AML-193 (cell line): ENCODE measurements around the gene MMEL1.
A peak's percentile ranks its signal among the peaks of the same experiment; 100 is the strongest.
"Not testable (repeated sequence)": the region's sequence is repeated elsewhere in the genome, so short reads cannot be mapped to it uniquely, and the experiment has no call there.

Experiments used
- DNase-seq, 2 experiments: peaks; one replicate each; lab custom pipeline; 2025; lab: John Stamatoyannopoulos, UW

MMEL1 gene

DNA sequence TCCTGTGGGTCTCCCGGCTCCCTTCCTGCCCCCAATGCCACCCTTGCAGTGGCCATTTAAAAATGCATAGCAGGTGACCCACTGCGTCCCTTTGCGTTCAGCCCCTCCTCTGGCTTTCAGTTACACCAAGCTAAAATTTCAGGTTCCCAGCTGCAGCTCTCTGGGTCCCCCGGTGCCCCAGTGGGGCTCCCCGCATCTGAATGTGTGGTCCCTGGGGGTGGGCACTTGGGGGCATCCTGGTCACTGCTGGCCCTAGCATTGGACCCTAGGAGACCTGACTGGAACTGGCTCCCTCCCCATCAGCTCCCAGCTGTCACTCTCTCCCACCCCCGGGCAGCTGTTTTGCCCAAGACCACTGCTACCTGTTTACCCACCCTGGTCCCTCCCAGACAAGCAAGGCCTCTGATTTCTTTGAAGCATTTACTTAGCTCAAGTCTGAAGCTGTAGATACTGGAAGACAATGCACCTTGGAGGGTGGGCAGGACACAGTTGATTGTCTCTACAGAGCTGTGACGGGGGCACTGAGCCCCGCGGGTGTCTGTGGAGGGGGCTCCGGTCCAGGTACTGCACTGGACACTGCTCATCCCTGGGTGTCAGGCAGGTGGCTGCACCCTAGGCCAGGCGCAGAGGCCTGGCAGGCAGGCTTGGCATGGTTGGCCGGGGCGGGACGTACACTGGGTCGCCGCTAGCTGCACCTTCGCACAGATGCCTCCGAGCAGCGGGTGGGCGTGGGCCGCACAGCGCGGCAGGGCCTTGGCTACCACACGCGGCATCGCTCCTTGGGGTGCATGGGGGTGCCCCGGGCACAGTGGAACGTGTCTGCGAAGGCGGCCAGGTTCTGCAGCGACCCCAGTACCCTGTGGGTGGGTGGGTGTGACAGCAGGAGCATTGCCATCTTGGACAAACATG lies 42.3 kb downstream of the MMEL1 start:
- DNase-seq: no peak

DNA sequence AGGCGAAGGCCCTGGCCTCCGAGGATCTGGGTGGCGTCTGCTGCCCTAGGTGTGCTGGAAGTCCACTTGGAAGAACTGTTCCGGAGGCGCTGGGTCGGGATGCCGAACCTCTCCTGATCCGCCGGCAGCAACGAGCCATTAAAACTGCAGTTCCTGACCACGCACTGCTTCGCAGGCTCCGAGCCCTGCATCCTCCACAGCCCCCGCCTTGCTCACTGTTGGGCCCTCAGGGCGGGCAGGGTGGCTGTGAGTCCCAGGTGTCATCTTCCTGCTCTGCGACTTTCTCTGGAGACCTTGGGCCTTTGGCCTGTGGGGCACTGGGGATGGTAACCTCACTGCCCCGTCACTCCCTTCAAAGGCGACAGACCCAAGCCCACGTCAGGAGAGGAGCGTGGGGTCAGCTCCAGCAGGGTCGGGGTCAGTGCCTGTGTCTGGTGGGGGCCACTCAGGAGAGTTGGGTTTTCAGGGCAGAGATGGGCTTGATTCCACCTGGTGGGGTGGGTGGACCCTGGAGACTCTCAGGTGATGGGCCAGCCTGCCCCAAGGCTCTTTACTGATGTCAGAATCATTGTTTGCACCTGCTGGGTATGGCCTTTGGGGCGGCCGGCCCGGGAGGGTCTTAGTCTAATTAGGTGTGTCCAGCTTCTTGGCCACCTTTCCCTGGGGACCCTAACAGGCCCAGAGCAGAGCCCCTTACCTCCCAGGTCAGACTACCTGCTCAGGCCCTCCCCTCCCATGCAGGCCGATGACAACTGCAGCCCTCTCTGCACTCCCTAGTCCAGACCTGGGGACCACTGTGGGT lies 43.2 kb downstream of the MMEL1 start:
- no peak for DNase-seq

DNA sequence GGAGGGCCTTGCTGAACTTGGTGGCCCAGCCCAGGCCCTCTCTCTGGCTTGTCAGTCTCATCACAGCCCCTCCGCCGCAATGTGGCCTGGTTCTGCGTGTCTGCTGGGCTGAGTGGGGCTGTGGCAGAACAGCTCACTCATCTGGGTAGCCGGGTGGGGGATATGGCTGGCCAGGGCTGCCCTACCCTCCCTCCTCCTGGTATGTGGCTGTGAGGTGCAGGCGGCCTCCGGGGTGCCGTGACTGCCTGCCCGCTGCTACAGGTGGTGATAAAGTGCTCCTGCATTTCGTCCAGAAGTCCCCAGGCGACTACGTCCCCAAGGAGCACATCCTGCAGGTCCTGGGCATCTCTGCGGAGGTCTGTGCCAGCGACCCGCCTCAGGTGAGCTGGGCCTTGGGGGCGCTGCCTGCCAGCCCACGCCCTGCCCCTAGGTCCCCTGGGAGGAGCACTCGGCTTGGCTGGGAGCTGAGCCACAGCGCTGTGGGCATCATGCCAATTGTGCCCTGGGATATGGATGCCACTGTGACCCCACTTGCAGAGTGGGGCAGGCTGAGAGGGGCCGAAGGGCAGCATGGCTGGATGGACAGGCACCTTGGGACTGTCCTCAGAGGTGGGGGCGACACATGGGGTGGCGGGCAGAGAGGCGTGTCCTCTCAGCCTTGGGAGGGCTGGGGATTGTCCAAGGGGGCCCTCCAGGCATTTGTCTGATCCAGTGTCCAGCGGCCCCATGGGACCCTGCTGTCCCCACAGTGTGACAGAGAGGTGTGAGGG lies 44.0 kb downstream of the MMEL1 start:
- DNase-seq: no peak

DNA sequence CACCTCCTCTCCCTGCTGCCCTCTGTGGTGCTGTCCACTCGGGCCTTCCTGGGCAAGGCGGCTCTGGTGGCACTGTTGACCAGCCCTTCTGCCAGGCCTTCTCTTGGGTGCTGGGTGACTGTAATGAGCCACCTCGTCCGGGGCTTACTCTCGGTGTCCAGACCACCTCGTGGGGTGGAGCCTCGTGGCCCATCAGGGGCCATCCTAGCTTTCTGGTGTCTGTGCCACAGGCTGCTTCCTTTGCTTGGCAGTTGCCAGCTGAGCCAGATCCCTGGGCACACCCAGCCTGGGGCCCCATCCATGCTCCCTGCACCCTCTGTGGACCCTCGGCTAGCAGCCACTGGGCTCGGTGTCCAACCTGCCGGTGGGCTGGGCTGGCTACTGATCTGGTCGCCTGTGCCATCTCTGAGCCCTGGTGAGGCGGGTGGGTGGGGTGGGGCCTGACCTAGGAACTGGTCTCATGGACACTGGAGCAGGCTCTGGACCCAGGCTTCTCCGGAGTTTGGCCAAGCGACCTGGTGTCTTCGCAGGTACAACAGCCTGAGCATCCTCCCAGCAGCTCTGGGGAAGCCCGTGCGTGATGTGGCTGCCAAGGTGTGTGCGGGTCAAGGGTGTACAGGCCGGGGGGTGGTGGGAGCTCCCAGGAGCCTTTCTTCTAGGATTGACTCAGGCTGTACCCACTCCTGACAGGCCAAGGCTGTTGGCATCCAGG lies 44.8 kb downstream of the MMEL1 start:
- DNase-seq: no peak

DNA sequence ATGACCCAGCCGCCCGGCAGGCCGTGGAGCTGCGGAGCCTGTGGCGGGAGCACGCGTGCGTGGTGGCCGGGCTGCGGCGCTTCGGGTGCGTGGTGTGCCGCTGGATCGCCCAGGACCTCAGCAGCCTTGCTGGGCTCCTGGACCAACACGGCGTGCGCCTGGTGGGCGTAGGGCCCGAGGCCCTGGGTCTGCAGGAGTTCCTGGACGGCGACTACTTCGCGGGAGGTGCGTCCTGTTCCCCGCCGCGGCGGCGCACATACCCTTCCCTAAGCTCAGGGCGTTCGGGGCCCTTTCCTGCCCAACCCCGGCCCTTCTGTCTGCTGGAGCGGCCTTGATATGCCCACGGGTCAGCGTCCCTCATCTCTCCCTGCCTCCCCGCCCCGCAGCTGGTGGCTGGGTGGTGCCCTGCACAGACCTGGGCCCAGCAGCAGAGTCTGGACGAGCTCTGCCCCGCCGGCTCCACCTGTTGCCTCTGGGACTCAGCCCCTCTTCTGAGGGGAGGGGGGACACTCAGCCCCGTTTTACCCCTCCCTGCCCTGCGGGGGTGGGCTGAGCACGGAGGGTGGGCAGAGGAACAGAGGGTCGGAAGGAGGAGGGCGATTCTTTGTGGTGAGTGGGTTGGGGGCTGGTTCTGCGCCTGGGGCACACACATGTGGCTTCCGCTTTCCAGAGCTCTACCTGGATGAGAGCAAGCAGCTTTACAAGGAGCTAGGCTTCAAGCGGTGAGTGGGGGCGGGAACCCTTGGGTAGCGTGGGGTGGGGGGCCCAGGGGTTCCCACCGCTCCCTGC lies 45.6 kb downstream of the MMEL1 start:
- DNase-seq: no peak

DNA sequence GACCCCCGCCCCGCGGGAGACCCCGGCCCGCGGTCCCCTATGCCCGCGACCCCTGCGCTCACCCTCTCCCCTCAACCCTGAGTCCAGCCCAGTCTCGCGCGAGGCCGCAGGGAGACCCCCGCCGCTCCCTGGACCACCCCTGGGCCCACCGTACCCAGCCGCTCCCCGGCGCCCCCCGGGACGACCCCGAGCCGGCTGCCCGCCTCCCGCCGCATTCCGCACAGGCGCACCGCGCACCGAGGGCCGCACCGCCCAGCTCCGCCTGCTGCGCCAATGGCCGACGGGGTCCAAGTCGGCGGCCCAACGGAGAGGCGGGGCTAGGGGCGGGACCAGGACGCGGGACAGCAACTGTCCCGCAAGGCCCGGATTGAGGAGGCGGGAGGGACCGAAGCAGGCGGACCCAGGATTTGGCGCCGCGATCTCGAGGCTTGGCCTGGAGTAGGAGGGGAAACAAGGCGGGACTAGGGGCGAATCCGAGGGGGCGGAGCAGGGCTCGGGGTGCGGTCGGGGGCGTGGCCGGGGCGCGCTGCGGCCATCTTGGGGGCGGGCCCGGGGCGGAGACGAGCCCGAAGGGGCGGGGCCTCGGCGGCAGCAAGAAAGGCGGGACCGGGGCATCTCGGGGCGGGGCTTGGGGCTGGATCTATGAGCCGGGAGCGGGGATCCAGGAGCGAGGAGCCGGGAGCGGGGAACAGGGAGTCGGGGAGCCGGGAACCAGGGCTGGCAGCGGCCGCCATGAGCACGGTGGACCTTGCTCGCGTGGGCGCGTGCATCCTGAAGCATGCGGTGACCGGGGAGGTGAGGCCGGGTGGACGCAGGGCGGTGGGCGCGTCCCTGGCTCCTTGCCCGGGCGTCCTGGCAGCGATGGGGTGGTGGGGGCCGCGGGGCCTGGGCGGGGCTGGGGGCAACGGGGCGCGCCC lies 46.4 kb downstream of the MMEL1 start, which contains the start of gene PRXL2B:
TSS of gene PRXL2B (plus strand) at position 624 of the 917 bp plus-strand sequence. CDS start at position 733, 109 bp downstream.
- DNase-seq: peak; percentile 91 to 96

DNA sequence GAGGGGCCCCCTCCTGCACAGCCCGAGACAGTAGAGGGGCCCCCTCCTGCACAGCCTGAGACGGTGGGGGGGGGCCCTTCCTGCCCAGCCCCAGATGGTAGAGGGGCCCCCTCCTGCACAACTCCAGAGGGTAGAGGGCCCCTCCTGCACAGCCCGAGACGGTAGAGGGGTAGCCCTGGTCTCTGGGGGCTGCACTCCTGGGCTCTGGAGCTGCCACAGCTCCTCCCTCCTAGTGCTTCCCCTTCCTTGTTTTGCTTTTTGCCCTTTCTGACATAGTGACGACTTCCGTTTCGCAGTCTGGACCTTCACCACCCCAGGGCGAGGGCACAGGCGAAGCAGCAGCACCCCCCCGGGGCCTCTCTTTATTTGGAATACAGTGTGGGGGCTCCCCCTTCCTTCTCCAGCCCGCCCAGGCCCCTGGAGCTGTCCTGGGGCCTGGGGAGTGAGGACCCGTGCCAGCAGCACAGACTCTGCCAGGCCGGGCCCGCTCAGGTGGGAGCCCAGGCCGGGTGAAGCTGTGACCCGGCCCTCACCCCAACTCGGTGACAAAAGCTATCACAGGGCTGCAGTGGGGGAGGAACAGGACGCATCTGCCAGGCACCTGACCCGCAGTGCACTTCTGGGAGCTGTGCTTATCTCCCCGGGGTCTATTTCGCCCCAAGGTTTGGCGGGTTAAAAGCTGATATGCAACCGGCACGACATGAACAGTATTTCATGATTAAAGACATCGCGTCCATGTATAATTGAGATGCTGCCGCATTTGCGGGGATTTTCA lies 47.3 kb downstream of the MMEL1 start:
- peak; percentile 62 to 70 for DNase-seq

DNA sequence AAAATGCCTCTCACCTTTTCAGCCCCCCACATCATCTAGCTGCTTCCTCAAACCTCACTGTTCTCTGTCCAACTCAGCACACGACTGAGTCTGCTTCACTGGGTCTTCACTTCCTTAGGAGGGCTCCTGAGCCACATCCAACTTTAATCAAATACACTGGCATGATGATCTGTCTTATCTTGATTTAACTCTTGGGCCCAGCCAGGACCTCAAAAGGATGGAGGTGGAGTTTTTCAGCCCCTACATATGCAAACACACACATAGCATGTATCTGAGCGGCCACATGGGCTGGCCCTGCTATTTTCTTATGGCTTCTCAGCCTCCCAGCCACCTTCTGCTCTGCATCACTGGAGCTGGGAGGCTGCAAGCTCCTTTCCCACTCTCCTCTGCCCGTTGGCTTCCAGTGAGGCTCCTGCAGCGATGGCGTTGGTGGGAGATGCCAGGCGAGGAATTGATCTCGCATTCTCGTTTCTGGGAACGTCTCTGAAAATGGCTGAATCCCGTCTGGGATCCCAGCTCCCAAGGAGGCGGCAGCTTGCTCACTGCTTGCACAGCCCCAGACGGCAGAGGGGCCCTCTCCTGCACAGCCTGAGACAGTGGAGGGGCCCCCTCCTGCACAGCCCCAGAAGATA lies 48.0 kb downstream of the MMEL1 start:
- DNase-seq: no peak

DNA sequence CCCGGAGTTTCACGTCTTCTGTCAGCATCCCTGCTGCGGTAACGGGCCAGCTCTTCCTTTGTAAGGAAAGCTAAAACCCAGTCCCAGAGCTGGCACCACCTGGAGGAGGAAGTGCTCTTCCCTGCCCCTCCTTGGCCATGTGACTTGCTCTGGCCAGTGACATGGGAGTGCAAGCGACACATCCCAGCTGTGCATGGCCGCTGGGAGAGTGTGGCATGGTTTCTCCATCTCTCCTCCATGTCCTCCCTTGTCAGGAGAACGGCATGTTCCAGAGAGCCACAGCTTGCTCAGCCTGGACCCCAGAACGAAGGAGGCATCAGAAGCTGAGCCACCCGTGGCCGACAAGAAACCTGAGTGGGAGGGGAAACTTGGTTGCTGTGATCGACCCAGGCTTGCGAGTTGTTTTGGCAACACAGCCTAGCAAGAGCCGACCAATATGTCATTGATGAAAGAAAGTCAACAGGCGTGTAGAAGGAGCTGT lies 48.9 kb downstream of the MMEL1 start:
- DNase-seq: no peak

DNA sequence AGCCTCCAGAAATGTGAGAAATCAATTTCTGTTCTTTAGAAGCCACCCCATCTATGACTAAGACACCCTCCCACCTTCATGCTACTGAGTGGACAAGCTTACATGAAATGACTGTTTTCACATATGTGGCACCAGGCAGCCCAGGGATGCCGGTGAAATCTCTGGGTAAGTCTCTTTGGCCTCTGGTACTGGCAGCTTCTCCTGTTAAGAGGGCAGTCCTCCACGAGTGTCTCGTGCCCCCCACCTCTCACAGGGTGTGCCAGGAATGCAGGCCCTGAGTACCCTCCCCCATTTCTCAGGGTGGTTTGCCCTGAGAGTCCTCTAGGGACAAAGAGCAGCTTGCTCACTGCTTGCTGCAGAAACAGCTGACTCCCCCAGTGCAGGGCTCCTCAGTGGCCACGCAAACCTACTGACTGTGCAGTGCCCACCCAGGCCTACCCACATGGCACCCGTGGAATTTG lies 49.5 kb downstream of the MMEL1 start:
- DNase-seq: no peak

DNA sequence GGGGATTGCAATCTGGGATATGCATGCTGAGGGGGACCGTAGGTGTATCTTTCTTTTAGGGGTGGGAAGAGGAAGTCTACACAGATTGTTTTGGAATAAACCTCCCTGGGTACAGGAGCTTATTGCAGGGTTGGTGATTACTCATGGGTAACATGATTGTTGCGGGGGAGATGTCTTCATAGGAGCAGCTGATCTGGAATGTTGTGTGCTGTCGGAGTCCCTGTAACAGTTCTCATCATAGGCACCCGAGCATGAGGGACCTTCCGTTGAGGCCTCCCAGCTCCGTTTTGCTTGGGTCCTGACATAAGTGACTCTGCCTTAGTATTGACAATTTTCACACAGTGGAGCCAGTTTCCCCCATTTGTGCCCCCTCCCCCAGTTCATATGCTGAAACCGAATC lies 50.4 kb downstream of the MMEL1 start:
- DNase-seq: no peak

DNA sequence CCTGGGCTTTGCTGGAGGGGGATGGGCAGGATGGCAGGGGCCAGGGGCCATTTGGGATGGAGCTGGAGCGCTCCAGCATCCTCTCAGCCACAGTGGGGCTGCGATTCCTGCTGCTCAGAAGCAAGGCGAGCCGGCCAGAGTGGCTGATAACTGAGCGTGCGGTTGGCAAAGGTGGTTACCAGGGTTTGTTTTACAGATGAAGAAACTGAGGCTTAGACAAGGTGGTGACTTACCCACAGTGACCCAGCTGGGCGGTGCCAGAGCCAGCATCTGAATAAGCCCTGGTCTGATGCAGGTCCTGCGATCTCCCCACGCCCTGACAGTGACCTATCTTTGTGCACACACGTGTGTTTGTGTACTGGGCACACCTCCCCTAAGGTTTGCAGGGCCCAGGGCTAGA lies 52.1 kb downstream of the MMEL1 start:
- no peak for DNase-seq

DNA sequence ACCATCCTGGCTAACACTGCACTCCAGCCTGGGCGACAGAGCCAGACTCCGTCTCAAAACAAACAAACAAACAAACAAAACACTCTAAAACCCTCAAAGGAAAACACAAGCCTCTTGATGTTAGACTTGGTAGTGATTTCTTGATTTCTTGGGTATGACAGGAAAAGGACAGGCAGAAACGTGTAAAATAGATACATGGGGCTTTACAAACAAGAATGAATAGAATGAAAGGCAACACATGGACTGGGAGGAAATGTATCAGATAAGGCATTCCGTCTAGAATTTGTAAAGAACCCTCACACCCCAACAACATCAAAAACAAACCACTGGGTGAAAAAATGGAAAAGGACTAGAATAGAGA lies 54.1 kb downstream of the MMEL1 start:
- DNase-seq: no peak

DNA sequence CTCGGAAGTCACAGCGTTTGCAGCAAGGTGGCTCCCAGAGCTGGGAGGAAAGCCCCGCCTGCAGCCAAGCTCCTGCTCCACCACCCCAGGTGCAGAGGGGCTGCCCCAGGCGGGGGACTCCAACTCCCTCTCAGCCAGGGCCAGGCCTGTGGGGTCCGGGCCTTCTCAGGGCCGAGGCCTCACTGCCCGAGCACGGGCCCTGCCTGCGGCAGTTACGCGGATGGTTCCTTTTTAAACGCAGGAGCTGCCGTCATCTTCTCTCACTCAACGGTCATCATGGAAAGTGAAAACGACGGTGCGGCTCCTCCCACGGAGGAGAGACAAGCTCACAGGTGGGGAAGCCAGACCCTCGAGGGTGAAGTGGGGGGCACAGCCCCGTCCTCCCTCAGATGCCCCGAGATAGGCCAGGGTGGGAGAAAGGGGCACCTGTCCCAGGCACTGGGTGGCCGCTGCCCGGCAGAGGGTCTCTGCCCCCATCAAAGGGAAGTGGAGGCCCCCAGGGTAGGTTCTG lies 55.2 kb downstream of the MMEL1 start:
- not testable (repeated sequence) for DNase-seq

DNA sequence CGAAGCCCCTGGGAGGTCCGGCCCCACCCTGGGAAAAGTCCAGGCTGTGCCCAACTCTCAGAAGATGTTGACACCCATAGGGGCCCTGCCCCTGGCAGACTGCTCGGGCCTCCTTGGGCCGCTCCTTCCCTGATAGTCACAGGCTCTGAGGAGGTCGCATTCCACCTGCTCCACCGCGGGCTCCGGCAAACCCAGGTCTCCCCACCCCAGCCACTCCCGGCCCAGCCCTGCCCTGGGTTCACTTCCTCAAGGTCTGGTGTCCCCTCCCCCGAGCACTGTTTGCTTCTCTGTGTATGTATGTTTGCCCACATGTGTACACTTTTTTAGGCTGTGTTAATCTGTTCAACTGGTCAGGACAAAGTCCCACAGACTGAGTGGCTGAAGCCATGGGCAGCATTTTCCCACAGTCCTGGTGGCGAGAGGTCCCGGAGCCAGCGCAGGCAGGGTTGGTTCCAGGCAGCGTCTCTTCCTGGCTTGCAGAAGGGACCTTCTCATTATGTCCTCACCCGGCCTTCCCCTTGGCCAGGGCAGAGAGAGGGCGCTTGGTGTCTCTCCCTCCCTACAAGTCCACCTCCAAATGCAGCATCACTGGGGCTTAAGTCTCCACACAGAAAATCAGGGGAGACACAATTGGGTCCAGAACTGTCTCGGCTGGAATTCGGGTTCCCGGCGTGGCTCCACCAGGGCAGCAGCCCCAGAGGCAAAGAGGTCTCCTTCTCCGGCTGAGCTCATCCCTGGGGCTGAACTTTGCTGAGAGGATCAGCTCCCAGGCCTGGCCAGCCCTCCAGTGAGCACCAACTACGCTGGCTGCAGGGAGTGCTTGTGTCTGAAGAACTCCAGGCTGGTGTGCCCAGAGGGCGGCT lies 56.8 kb downstream of the MMEL1 start:
- DNase-seq: no peak

DNA sequence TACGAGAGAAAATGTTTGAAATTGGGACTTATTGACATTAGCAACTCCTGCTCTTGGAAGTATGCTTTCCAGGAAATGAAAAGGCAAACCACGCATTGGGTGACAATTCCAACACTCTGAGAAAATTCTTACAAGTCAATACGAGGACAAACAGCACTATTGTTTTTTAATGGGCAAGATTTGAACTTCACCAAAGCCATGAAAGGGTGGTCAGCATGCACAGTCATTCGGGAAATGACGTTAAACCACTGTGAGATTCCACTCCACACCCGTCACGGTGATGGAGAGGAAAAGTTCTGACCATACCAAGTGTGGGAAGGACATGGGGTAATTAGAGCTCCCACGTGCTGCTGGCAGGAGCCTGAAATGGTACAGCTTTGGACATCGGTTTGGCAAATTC lies 58.5 kb downstream of the MMEL1 start:
- DNase-seq: no peak
